Gastroesophageal sphincter (tissue), 3 donors: Measurements from ENCODE around the gene PLCD4.

Experiments used
- CTCF ChIP-seq, 4 experiments: fragments of 200-600 bp in 2 of 4; fragments of 450-650 bp in 2 of 4; sonication (generic) in 1 of 4; IDR thresholded peaks; one replicate each; pipeline ENCODE4 v1.5.1; 2017 to 2019; ENCODE audit warnings: antibody characterized with exemption in 4 of 4, mild to moderate bottlenecking in 2 of 4, moderate library complexity in 2 of 4
- POLR2AphosphoS5 ChIP-seq: sonication (generic); formaldehyde crosslinking; IDR thresholded peaks from one replicate; pipeline ENCODE4 v1.6.1; 2017; ENCODE audit warnings: antibody characterized with exemption

DNA sequence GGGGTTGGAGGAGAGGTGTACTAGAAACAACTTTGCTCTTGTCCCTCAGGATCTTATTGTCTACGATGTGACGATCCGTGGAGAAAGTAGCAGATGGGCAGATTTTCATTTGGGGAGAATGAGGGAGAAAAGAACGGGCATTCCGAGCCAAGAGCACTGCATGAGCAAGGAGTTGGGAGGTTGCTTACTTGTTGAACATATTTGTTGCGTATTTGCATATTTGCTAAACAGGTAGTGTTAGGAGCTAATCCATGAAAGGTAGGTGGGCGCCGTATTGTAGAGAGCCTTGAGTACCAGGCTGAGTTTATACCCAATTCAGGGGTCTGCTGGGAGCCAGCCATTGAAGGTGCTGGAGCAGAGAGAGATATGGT lies 52.3 kb downstream of the PLCD4 start:
- TF ChIP-seq CTCF (IDR thresholded peaks at IDR 0.05) (no peak), POLR2AphosphoS5 (no peak)
